HCT116 (cell line): Measurements from ENCODE around the gene KRT2.

Source experiments
- CEBPB ChIP-seq: IDR thresholded peaks from 2 replicates; pipeline ENCODE4 v1.6.1; 2012; ENCODE audit warnings: low read depth
- ELF1 ChIP-seq: IDR thresholded peaks from 2 replicates; pipeline ENCODE4 v1.6.1; 2012; ENCODE audit warnings: low read depth, borderline replicate concordance
- EZH2 ChIP-seq: fragments of 200-600 bp; sonication (generic); IDR thresholded peaks from 2 replicates; pipeline ENCODE4 v1.6.1; 2017; ENCODE audit warnings: antibody characterized with exemption, mixed run types
- EZH2phosphoT487 ChIP-seq: fragments of 200-600 bp; IDR thresholded peaks from 2 replicates; pipeline ENCODE4 v1.6.1; 2018; ENCODE audit warnings: antibody characterized with exemption, borderline replicate concordance
- POLR2A ChIP-seq: IDR thresholded peaks from 2 replicates; pipeline ENCODE4 v1.7.0; 2011; ENCODE audit warnings: borderline replicate concordance; ENCODE audit not compliant: insufficient read depth, insufficient read length; ENCODE audit errors: extremely low read depth
- POLR2AphosphoS5 ChIP-seq: IDR thresholded peaks from 2 replicates; pipeline ENCODE4 v1.6.1; 2011; ENCODE audit warnings: mild to moderate bottlenecking, low read depth, low read length, moderate library complexity
- REST ChIP-seq: IDR thresholded peaks from 2 replicates; pipeline ENCODE4 v1.6.1; 2012; ENCODE audit warnings: low read depth
- SIN3A ChIP-seq: IDR thresholded peaks from 2 replicates; pipeline ENCODE4 v1.6.1; 2012; ENCODE audit warnings: low read depth
- SRF ChIP-seq: IDR thresholded peaks from 2 replicates; pipeline ENCODE4 v1.6.1; 2012; ENCODE audit warnings: low read depth
- ZFX ChIP-seq: fragments of 450-650 bp; IDR thresholded peaks from 2 replicates; pipeline ENCODE4 v1.6.1; 2017
- TF ChIP-seq, protein P1 (sequence below), 3 experiments: fragments of 200-600 bp in 1 of 3; sonication (generic) in 1 of 3; IDR thresholded peaks in 2 of 3; conservative IDR thresholded peaks in 1 of 3; 2 replicates each; pipeline ENCODE4 v1.5.1; 2012 to 2017; ENCODE audit warnings: low read depth in 2 of 3, low read length in 2 of 3, antibody characterized with exemption in 1 of 3, borderline replicate concordance in 1 of 3, control low read depth in 1 of 3, mild to moderate bottlenecking in 1 of 3, mixed read lengths in 1 of 3, mixed run types in 1 of 3, moderate library complexity in 1 of 3; ENCODE audit not compliant: insufficient read depth in 1 of 3
- TF ChIP-seq, protein P2 (sequence below): IDR thresholded peaks from 2 replicates; pipeline ENCODE4 v1.6.1; 2012

DNA sequence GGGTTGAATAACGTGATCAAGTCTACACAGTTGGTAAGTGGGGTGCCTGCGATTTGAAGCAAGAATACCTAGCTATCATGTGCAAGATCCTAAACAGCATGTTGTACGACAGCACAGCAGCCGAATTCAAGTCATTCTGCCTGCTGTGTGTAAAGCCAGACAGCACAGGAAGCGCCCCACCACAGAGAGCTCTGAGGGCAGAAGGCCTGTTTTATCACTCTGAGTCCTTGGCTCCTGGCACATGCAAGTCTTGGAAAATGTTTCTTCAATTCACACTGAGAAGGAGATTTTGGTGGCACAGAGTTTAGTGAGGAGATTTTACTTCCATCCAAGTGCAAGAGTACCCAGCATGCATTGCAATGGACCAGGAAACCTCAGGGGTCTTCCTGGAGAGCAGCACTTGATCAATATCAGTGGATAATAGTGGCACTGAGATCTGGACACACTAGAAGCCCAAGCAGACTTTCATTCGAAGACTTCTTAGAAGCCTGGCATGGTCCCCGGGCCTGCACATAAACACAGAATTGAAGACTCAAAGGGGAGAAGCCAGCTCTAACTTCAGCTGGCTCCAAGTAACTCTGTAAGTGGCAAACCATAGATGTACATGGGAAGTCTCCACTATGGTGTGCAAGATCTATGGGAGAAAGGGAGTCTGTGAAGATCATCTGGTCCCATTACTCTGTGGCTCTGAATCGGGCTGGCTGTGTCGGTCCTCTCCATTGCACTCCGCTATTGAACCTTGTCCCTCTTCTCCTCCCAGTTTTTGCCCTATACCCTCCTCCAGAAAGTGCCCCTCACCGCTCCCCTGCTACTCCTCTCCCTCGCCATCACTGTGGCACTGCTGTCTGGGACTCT lies 29.7 kb upstream of the KRT2 start:
- no peak for TF ChIP-seq EZH2phosphoT487
- TF ChIP-seq POLR2A: no peak
- TF ChIP-seq, protein P1, sequence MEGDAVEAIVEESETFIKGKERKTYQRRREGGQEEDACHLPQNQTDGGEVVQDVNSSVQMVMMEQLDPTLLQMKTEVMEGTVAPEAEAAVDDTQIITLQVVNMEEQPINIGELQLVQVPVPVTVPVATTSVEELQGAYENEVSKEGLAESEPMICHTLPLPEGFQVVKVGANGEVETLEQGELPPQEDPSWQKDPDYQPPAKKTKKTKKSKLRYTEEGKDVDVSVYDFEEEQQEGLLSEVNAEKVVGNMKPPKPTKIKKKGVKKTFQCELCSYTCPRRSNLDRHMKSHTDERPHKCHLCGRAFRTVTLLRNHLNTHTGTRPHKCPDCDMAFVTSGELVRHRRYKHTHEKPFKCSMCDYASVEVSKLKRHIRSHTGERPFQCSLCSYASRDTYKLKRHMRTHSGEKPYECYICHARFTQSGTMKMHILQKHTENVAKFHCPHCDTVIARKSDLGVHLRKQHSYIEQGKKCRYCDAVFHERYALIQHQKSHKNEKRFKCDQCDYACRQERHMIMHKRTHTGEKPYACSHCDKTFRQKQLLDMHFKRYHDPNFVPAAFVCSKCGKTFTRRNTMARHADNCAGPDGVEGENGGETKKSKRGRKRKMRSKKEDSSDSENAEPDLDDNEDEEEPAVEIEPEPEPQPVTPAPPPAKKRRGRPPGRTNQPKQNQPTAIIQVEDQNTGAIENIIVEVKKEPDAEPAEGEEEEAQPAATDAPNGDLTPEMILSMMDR (IDR thresholded peaks at IDR 0.05 in 2 of 3, conservative IDR thresholded peaks at IDR 0.05 in 1 of 3; ENCODE audit: borderline replicate concordance in 1 of 3, insufficient read depth in 1 of 3, low read depth in 2 of 3, low read length in 2 of 3): no peak
- TF ChIP-seq EZH2: no peak
- TF ChIP-seq, protein P2, sequence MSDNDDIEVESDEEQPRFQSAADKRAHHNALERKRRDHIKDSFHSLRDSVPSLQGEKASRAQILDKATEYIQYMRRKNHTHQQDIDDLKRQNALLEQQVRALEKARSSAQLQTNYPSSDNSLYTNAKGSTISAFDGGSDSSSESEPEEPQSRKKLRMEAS: no peak
- TF ChIP-seq POLR2AphosphoS5: no peak
- no peak for TF ChIP-seq ELF1
- no peak for TF ChIP-seq CEBPB
- no peak for TF ChIP-seq REST
- no peak for TF ChIP-seq SRF
- TF ChIP-seq ZFX: no peak
- TF ChIP-seq SIN3A: no peak
